ENCODE data around the gene OR5D13. TPM values are rescaled to one million over a fixed set of nuclear protein-coding genes. Genes with fewer than 3 reads are reported as not detected.

OR5D13 gene
- total RNA-seq, 1 experiment from 2014 or later: not detected

DNA sequence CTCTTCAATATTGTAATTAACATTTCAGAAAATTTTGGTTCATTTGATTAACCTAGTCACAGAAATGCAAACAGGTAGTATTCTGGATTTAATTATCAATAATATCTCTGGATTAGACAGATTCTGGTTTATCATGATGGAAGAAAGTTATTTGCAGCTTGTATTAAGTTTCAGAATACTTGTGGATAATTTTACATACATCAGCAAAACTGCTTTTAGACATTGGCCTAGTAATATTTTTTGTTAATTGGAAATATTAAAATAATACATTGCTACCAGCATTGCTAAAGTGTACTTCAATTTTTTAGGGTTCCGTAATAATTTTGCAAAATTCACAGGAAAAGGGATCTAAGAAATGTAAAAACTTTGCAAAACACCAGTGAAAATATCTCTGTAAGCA is 18.4 kb downstream of the OR5D13 start:
- TF ChIP-seq, protein P1, sequence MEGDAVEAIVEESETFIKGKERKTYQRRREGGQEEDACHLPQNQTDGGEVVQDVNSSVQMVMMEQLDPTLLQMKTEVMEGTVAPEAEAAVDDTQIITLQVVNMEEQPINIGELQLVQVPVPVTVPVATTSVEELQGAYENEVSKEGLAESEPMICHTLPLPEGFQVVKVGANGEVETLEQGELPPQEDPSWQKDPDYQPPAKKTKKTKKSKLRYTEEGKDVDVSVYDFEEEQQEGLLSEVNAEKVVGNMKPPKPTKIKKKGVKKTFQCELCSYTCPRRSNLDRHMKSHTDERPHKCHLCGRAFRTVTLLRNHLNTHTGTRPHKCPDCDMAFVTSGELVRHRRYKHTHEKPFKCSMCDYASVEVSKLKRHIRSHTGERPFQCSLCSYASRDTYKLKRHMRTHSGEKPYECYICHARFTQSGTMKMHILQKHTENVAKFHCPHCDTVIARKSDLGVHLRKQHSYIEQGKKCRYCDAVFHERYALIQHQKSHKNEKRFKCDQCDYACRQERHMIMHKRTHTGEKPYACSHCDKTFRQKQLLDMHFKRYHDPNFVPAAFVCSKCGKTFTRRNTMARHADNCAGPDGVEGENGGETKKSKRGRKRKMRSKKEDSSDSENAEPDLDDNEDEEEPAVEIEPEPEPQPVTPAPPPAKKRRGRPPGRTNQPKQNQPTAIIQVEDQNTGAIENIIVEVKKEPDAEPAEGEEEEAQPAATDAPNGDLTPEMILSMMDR (IDR thresholded peaks at IDR 0.05; ENCODE audit: insufficient read depth in 1 of 2, low read depth in 1 of 2, low read length in 1 of 2, severe bottlenecking in 1 of 2, unreplicated experiment in 1 of 2): no peak
- POLR2A ChIA-PET: no interaction called here
- H3K27ac Mint-ChIP-seq (ENCODE audit: unreplicated experiment): no peak overlapping the region
- no peak for DNase-seq
- CTCF ChIA-PET: no interaction called here
- no TSS peak for BruUV-seq (replicated peaks)
- Histone ChIP-seq H3K4me3 (ENCODE audit: low read depth, low read length) (no peak overlapping the region), H3K36me3 (ENCODE audit: control insufficient read depth, insufficient read depth, low read length) (no peaks in the 10 kb centered on the region), H3K9me3 (no peaks in the 10 kb centered on the region), H3K4me1 (no peaks in the 10 kb centered on the region), H3K27me3 (replicated peaks; ENCODE audit: control insufficient read depth, insufficient read depth, low read length) (no peaks in the 10 kb centered on the region)
- H3K4me1 Mint-ChIP-seq (ENCODE audit: low read depth, unreplicated experiment): no peaks in the 10 kb centered on the region
- no peak overlapping the region for H3K4me3 Mint-ChIP-seq (ENCODE audit: unreplicated experiment)
- H3K27me3 Mint-ChIP-seq (ENCODE audit: insufficient read depth, unreplicated experiment): peaks cover 4% of the 10 kb centered on the region
- H3K36me3 Mint-ChIP-seq (ENCODE audit: insufficient read depth, unreplicated experiment): no peaks in the 10 kb centered on the region
- intact Hi-C loops (cut with micrococcal nuclease; ENCODE audit: unreplicated experiment): no loop called here
- H3K9me3 Mint-ChIP-seq (ENCODE audit: unreplicated experiment): no peaks in the 10 kb centered on the region

DNA sequence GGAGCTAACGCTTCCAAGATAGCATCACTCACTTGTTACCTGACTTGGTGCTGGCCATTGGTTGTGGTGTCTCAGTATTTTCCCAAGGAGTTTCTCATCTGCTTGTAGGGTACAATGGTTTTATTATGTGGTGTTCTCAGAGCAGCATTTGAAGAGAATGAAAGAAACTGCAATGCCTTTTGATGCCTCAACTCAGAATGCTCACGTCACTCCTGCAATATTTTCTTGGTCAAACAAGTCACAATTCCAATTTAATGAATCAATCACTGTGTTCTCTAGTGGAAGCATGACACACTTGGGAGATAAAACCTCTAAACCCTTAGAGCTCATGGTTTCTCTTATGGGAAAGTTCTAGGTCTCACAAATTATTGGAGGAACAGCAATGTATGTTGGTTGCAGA is 20.1 kb downstream of the OR5D13 start:
- H3K27me3 Mint-ChIP-seq (ENCODE audit: insufficient read depth, unreplicated experiment): no peaks in the 10 kb centered on the region
- no peaks in the 10 kb centered on the region for H3K4me1 Mint-ChIP-seq (ENCODE audit: low read depth, unreplicated experiment)
- Histone ChIP-seq H3K36me3 (ENCODE audit: control insufficient read depth, insufficient read depth, low read length) (no peaks in the 10 kb centered on the region), H3K4me1 (no peaks in the 10 kb centered on the region), H3K9me3 (no peaks in the 10 kb centered on the region), H3K27me3 (replicated peaks; ENCODE audit: control insufficient read depth, insufficient read depth, low read length) (no peaks in the 10 kb centered on the region), H3K4me3 (ENCODE audit: low read depth, low read length) (no peak overlapping the region)
- ChIA-PET CTCF (no interaction called here), POLR2A (no interaction called here)
- BruUV-seq (replicated peaks): no TSS peak
- no peak overlapping the region for H3K27ac Mint-ChIP-seq (ENCODE audit: unreplicated experiment)
- H3K4me3 Mint-ChIP-seq (ENCODE audit: unreplicated experiment): no peak overlapping the region
- TF ChIP-seq, protein P1 (IDR thresholded peaks at IDR 0.05; ENCODE audit: insufficient read depth in 1 of 2, low read depth in 1 of 2, low read length in 1 of 2, severe bottlenecking in 1 of 2, unreplicated experiment in 1 of 2): no peak
- no peaks in the 10 kb centered on the region for H3K36me3 Mint-ChIP-seq (ENCODE audit: insufficient read depth, unreplicated experiment)
- DNase-seq: no peak
- intact Hi-C loops (cut with micrococcal nuclease; ENCODE audit: unreplicated experiment): no loop called here
- no peaks in the 10 kb centered on the region for H3K9me3 Mint-ChIP-seq (ENCODE audit: unreplicated experiment)

DNA sequence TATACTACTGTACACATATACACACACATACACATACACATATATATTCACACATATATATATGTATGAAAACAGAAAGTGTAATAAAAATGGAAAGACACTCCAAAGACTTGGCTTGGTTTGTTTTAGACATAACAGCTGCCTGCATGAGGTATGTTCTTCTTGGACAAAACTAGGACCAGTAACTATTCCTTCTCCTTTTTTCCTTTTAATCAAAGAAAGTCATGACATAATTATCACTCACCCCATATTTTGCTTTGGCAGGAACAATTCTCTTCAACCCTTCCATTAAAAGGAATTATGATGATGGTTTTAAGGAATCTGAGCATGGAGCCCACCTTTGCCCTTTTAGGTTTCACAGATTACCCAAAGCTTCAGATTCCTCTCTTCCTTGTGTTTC is 22.0 kb downstream of the OR5D13 start, which contains the start of gene OR5D14:
Gene OR5D14 (plus strand): TSS at position 301 of the 400 bp plus-strand sequence. CDS start 0 bp downstream, at position 301.
- Histone ChIP-seq H3K36me3 (ENCODE audit: control insufficient read depth, insufficient read depth, low read length) (no peaks in the 10 kb centered on the region), H3K4me1 (no peaks in the 10 kb centered on the region), H3K27me3 (replicated peaks; ENCODE audit: control insufficient read depth, insufficient read depth, low read length) (no peaks in the 10 kb centered on the region), H3K9me3 (no peaks in the 10 kb centered on the region), H3K4me3 (ENCODE audit: low read depth, low read length) (no peak within 1 kb of the TSS)
- Mint-ChIP-seq H3K36me3 (ENCODE audit: insufficient read depth, unreplicated experiment) (no peaks in the 10 kb centered on the region), H3K27me3 (ENCODE audit: insufficient read depth, unreplicated experiment) (no peaks in the 10 kb centered on the region), H3K9me3 (ENCODE audit: unreplicated experiment) (no peaks in the 10 kb centered on the region), H3K27ac (ENCODE audit: unreplicated experiment) (no peak within 1 kb of the TSS), H3K4me3 (ENCODE audit: unreplicated experiment) (no peak within 1 kb of the TSS), H3K4me1 (ENCODE audit: low read depth, unreplicated experiment) (no peaks in the 10 kb centered on the region)
- BruUV-seq (replicated peaks): no TSS peak
- TF ChIP-seq, protein P1 (IDR thresholded peaks at IDR 0.05; ENCODE audit: insufficient read depth in 1 of 2, low read depth in 1 of 2, low read length in 1 of 2, severe bottlenecking in 1 of 2, unreplicated experiment in 1 of 2): no peak
- POLR2A ChIA-PET: no interaction called here
- intact Hi-C loops (cut with micrococcal nuclease; ENCODE audit: unreplicated experiment): no loop called here
- CTCF ChIA-PET: no interaction called here
- DNase-seq: no peak
